ENCODE data around the gene KLHDC7B. TPM values are rescaled to one million over a fixed set of nuclear protein-coding genes. Genes with fewer than 3 reads are reported as not detected.

KLHDC7B gene
- not detected for total RNA-seq

GRCh38 chr22:50545522-50546325, at the start of gene KLHDC7B:
KLHDC7B (plus strand) TSS chr22:50545899; CDS start chr22:50546244, 345 bp downstream.
- H3K27ac ChIP-seq, result no peak within 1 kb of the TSS
- peaks cover 8 to 19% of the 10 kb centered on the region in 2 donors for H3K27me3 ChIP-seq
- no peak for DNase-seq (ENCODE audit: low spot score)
- H3K9me3 ChIP-seq, result no peaks in the 10 kb centered on the region
- peaks cover 0 to 25% of the 10 kb centered on the region in 2 donors for H3K4me1 ChIP-seq
- H3K36me3 ChIP-seq, result no peaks in the 10 kb centered on the region
- H3K4me3 ChIP-seq, result no peak within 1 kb of the TSS
- TF ChIP-seq CTCF (IDR thresholded peaks at IDR 0.05), result no peak

GRCh38 chr22:50497093-50497492, 48.6 kb upstream of the KLHDC7B start:
- no peak for TF ChIP-seq CTCF (IDR thresholded peaks at IDR 0.05)

GRCh38 chr22:50498322-50498890, 47.3 kb upstream of the KLHDC7B start:
- TF ChIP-seq CTCF (IDR thresholded peaks at IDR 0.05), result peak; percentile 31 to 65
- Histone ChIP-seq H3K4me3 (no peak overlapping the region), H3K27ac (no peak overlapping the region), H3K27me3 (no peaks in the 10 kb centered on the region), H3K36me3 (peaks cover 12% of the 10 kb centered on the region), H3K9me3 (no peaks in the 10 kb centered on the region), H3K4me1 (peaks cover 0 to 5% of the 10 kb centered on the region in 2 donors)
- DNase-seq (ENCODE audit: low spot score), result peak; percentile 72

More at GRCh38 chr22:50497093-50497492, 48.6 kb upstream of the KLHDC7B start:
- Histone ChIP-seq H3K4me3 (no peak overlapping the region), H3K4me1 (peaks cover 0 to 5% of the 10 kb centered on the region in 2 donors), H3K27ac (no peak overlapping the region), H3K27me3 (no peaks in the 10 kb centered on the region), H3K9me3 (no peaks in the 10 kb centered on the region), H3K36me3 (no peaks in the 10 kb centered on the region)
- no peak for DNase-seq (ENCODE audit: low spot score)

- H3K9me3 ChIP-seq, result no peaks in the 10 kb centered on the region
- no peak for DNase-seq (ENCODE audit: low spot score)
- no peak for TF ChIP-seq CTCF (IDR thresholded peaks at IDR 0.05)
- H3K4me1 ChIP-seq, result peaks cover 0 to 8% of the 10 kb centered on the region in 2 donors
- no peaks in the 10 kb centered on the region for H3K27me3 ChIP-seq
- H3K27ac ChIP-seq, result no peak overlapping the region
- H3K36me3 ChIP-seq, result peaks cover 26% of the 10 kb centered on the region
- no peak overlapping the region for H3K4me3 ChIP-seq
Measured at GRCh38 chr22:50500452-50500851, 45.2 kb upstream of the KLHDC7B start.

- no peak for DNase-seq (ENCODE audit: low spot score)
- Histone ChIP-seq H3K36me3 (peaks cover 32% of the 10 kb centered on the region), H3K4me3 (no peak overlapping the region), H3K27me3 (no peaks in the 10 kb centered on the region), H3K4me1 (peaks cover 0 to 24% of the 10 kb centered on the region in 2 donors), H3K27ac (no peak overlapping the region), H3K9me3 (no peaks in the 10 kb centered on the region)
- TF ChIP-seq CTCF (IDR thresholded peaks at IDR 0.05), result no peak
Measured at GRCh38 chr22:50502096-50502495, 43.6 kb upstream of the KLHDC7B start.
